ENCODE data around the gene FGF3.

Gene FGF3

GRCh38 chr11:69811431-69811830, 7.8 kb downstream of the FGF3 start:
- no peak for TF ChIP-seq CTCF (IDR thresholded peaks at IDR 0.05; ENCODE audit: extremely low read depth, missing control alignments)

GRCh38 chr11:69810289-69811118, 8.7 kb downstream of the FGF3 start:
- no peak for TF ChIP-seq CTCF (IDR thresholded peaks at IDR 0.05; ENCODE audit: extremely low read depth, missing control alignments)
- DNase-seq (ENCODE audit: low spot score), result no peak

More at GRCh38 chr11:69811431-69811830, 7.8 kb downstream of the FGF3 start:
- no peak for DNase-seq (ENCODE audit: low spot score)

- no peak for DNase-seq (ENCODE audit: low spot score)
- no peak for TF ChIP-seq CTCF (IDR thresholded peaks at IDR 0.05; ENCODE audit: extremely low read depth, missing control alignments)
These were observed 10.5 kb downstream of the FGF3 start for GRCh38 chr11:69808667-69809086.

GRCh38 chr11:69807106-69807815, 12.0 kb downstream of the FGF3 start:
- no peak for TF ChIP-seq CTCF (IDR thresholded peaks at IDR 0.05; ENCODE audit: extremely low read depth, missing control alignments)
- DNase-seq (ENCODE audit: low spot score), result no peak

GRCh38 chr11:69804769-69805508, 14.3 kb downstream of the FGF3 start:
- no peak for DNase-seq (ENCODE audit: low spot score)
- TF ChIP-seq CTCF (IDR thresholded peaks at IDR 0.05; ENCODE audit: extremely low read depth, missing control alignments), result no peak

- DNase-seq (ENCODE audit: low spot score), result no peak
- TF ChIP-seq CTCF (IDR thresholded peaks at IDR 0.05; ENCODE audit: extremely low read depth, missing control alignments), result no peak
These were observed 15.5 kb downstream of the FGF3 start for GRCh38 chr11:69803604-69804218.
